DOHH2 (cell line): ENCODE measurements around the gene PPP6C.

ENCODE experiments used
- EZH2phosphoT487 ChIP-seq: fragments of 200-600 bp; sonication (generic); IDR thresholded peaks from 2 replicates; pipeline ENCODE4 v1.6.1; 2017; ENCODE audit warnings: borderline replicate concordance, mild to moderate bottlenecking, antibody characterized with exemption, low read length, moderate library complexity, mixed read lengths
- TF ChIP-seq, protein P1 (sequence below): fragments of 200-600 bp; sonication (generic); IDR thresholded peaks from one replicate; pipeline ENCODE4 v1.5.1; 2014; ENCODE audit warnings: antibody characterized with exemption, mild to moderate bottlenecking, low read depth, low read length; ENCODE audit not compliant: poor library complexity, severe bottlenecking

- TF ChIP-seq, protein P1, sequence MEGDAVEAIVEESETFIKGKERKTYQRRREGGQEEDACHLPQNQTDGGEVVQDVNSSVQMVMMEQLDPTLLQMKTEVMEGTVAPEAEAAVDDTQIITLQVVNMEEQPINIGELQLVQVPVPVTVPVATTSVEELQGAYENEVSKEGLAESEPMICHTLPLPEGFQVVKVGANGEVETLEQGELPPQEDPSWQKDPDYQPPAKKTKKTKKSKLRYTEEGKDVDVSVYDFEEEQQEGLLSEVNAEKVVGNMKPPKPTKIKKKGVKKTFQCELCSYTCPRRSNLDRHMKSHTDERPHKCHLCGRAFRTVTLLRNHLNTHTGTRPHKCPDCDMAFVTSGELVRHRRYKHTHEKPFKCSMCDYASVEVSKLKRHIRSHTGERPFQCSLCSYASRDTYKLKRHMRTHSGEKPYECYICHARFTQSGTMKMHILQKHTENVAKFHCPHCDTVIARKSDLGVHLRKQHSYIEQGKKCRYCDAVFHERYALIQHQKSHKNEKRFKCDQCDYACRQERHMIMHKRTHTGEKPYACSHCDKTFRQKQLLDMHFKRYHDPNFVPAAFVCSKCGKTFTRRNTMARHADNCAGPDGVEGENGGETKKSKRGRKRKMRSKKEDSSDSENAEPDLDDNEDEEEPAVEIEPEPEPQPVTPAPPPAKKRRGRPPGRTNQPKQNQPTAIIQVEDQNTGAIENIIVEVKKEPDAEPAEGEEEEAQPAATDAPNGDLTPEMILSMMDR, result no peak
- no peak for TF ChIP-seq EZH2phosphoT487
These were observed 52.4 kb downstream of the PPP6C start for GRCh38 chr9:125137200-125137599.
